HL-60/S4 (cell line): ENCODE data around the gene ARF4.

Source experiments
- in situ Hi-C: fragments of 300-500 bp; cut with MboI; formaldehyde crosslinking; loops from 2 replicates; pipeline ENCODE4 v1.14.3; 2022; ENCODE audit warnings: low sequenced_read_pairs

Gene ARF4

GRCh38 chr3:57582474-57583168, 14.5 kb downstream of the ARF4 start:
- in situ Hi-C loops = no loop called here

- in situ Hi-C loops = no loop called here
These were observed 19.3 kb downstream of the ARF4 start for GRCh38 chr3:57577801-57578200.

- in situ Hi-C loops = no loop called here
These were observed 21.0 kb downstream of the ARF4 start for GRCh38 chr3:57575966-57576626.

- in situ Hi-C loops = no loop called here
These were observed 25.0 kb downstream of the ARF4 start for GRCh38 chr3:57572096-57572495.

- in situ Hi-C loops = no loop called here
These were observed 26.3 kb downstream of the ARF4 start for GRCh38 chr3:57570878-57571277.

GRCh38 chr3:57569859-57570450, 27.2 kb downstream of the ARF4 start:
- in situ Hi-C loops = no loop called here

- in situ Hi-C loops = no loop called here
These were observed 37.6 kb downstream of the ARF4 start for GRCh38 chr3:57559526-57559925.

- in situ Hi-C loops = no loop called here
These were observed 40.0 kb downstream of the ARF4 start for GRCh38 chr3:57557085-57557537.

GRCh38 chr3:57556459-57557084, 40.6 kb downstream of the ARF4 start:
- in situ Hi-C loops = no loop called here

GRCh38 chr3:57555738-57556458, 41.2 kb downstream of the ARF4 start, which contains the start of gene PDE12:
Gene PDE12, plus strand, starts transcription at chr3:57556274. Its CDS starts 106 bp downstream, at chr3:57556380.
- in situ Hi-C loops = no loop called here

- in situ Hi-C loops = no loop called here
These were observed 41.8 kb downstream of the ARF4 start for GRCh38 chr3:57555306-57555705.

GRCh38 chr3:57546616-57547015, 50.5 kb downstream of the ARF4 start:
- in situ Hi-C loops = no loop called here

- in situ Hi-C loops = no loop called here
These were observed 51.4 kb downstream of the ARF4 start for GRCh38 chr3:57545636-57546268.

- in situ Hi-C loops = no loop called here
These were observed 52.7 kb downstream of the ARF4 start, which contains the start of gene DNAH12 for GRCh38 chr3:57544181-57545125. Gene DNAH12, minus strand, starts transcription at chr3:57544344. Its CDS starts 1,474 bp downstream, at chr3:57542870.

- in situ Hi-C loops = no loop called here
These were observed 58.7 kb downstream of the ARF4 start for GRCh38 chr3:57538465-57538864.

GRCh38 chr3:57530071-57530608, 67.0 kb downstream of the ARF4 start:
- in situ Hi-C loops = no loop called here
